ENCODE data around the gene TMEM156.

DNA sequence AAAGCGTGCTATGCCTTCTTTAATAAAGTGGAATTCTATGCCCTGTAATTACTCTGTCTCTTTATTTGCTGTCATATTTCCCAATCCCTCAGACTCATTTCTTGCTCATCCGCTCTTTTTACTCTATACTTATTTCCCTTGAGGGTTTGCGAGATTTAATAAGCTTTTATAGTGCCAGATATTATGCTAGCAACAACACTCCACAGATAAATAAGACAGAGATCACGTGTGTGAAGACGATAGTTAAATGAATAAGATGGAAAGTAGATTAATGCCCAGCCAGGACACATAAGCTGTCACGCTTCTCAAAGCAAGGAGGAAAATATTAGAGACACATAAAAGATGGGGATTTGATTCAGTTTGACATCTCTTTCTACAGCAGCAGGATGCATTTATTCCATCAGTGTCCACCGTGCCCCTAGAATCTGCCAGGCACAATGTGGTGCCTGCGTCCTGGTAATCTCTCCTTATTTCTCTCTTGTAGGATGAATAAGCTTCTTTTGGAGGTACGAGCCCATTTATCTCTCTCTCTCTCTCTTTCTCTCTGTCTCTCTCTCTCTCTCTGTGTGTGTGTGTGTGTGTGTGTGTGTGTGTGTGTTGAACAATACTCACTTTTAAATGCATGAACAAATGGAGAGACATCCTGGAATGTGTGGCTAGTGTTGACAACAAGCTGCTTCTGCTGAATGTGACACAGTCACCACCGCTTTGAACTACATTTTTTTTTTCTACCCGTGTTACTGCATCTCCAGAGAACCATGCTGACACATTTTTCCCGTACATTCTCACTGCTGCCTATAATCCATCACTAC, 48.2 kb downstream of the TMEM156 start:
- TF ChIP-seq, protein P1, sequence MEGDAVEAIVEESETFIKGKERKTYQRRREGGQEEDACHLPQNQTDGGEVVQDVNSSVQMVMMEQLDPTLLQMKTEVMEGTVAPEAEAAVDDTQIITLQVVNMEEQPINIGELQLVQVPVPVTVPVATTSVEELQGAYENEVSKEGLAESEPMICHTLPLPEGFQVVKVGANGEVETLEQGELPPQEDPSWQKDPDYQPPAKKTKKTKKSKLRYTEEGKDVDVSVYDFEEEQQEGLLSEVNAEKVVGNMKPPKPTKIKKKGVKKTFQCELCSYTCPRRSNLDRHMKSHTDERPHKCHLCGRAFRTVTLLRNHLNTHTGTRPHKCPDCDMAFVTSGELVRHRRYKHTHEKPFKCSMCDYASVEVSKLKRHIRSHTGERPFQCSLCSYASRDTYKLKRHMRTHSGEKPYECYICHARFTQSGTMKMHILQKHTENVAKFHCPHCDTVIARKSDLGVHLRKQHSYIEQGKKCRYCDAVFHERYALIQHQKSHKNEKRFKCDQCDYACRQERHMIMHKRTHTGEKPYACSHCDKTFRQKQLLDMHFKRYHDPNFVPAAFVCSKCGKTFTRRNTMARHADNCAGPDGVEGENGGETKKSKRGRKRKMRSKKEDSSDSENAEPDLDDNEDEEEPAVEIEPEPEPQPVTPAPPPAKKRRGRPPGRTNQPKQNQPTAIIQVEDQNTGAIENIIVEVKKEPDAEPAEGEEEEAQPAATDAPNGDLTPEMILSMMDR (IDR thresholded peaks at IDR 0.05 in 4 of 5, conservative IDR thresholded peaks at IDR 0.05 in 1 of 5) = no peak
- no peak for TF ChIP-seq POLR2A (IDR thresholded peaks at IDR 0.05)

Measured in gastrocnemius medialis (tissue), 4 donors.